ENCODE data around the gene HIGD1A.
"Not testable (repeated sequence)": the region's sequence is repeated elsewhere in the genome, so short reads cannot be mapped to it uniquely, and the experiment has no call there.

HIGD1A gene

DNA sequence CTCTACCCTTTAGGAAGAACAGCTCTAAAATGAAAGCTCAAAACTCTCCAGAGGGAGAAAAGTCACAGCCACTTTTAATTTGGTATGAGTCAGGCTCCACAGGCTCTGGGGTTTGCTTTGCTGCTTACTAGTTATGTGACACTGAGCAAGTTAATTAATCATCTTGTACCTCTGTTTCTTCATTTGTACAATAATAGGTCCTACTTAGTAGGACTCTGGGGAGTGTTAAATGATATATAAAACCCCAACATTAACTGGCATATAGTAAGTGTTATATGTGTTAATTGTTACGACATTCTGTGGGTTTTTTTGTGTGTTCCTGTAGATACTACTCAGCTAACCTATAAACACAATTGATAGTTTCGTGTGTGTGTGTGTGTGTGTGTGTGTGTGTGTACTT is 11.5 kb upstream of the HIGD1A start:
- no peak for TF ChIP-seq ZFX (IDR thresholded peaks at IDR 0.05)
- TF ChIP-seq, protein P1, sequence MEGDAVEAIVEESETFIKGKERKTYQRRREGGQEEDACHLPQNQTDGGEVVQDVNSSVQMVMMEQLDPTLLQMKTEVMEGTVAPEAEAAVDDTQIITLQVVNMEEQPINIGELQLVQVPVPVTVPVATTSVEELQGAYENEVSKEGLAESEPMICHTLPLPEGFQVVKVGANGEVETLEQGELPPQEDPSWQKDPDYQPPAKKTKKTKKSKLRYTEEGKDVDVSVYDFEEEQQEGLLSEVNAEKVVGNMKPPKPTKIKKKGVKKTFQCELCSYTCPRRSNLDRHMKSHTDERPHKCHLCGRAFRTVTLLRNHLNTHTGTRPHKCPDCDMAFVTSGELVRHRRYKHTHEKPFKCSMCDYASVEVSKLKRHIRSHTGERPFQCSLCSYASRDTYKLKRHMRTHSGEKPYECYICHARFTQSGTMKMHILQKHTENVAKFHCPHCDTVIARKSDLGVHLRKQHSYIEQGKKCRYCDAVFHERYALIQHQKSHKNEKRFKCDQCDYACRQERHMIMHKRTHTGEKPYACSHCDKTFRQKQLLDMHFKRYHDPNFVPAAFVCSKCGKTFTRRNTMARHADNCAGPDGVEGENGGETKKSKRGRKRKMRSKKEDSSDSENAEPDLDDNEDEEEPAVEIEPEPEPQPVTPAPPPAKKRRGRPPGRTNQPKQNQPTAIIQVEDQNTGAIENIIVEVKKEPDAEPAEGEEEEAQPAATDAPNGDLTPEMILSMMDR (conservative IDR thresholded peaks at IDR 0.05): no peak

DNA sequence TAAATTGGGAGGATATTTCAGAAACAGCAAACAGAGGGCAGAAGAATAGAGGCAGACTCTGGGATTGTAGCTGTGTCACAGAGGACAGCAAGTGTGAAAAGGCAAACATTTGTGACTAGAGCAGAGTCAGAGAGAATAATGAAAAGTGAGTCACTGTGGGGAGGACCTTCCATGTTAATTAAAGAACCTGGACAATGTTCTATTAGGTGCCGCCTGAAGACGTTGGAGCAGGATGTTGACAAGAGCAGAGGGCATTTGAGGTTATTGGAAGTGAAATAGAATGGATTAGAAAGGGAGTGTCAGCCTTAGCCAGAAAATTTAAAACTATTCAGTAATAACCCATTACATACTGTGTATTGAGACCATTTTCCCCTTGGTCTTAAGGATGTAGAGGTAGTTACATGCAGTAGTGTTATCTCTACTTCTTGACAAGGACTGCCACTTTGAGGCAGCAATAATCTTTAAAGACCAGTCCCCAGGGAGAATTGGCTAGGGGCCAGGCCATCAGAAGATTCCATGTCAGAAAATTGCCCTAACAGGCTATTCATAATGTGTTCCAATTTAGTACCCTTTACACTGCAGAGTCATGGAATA is 10.7 kb upstream of the HIGD1A start:
- no peak overlapping the region for H3K27ac ChIP-seq

More for the DNA sequence above, 11.5 kb upstream of the HIGD1A start:
- H3K27ac ChIP-seq: no peak overlapping the region

DNA sequence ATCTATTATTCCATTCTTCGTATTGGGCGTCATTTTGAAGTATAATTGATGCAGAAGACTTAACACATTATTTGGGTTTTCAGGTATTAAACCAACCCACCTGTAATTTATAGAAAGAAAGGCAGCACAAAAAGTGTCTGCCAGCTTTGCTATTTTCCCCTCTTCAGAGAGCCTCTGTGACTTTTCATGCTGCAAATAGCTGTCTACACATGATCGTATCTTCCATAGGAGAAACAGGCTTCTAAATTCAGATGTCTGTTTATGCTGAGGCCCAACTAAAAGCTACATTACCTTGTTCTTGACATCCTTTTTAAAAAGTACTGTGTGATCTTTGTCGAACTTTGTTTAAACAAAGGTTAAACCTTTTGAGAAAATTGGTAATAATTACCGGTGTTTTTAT is 10.0 kb upstream of the HIGD1A start:
- H3K27ac ChIP-seq: no peak overlapping the region
- TF ChIP-seq, protein P1 (conservative IDR thresholded peaks at IDR 0.05): no peak
- no peak for TF ChIP-seq ZFX (IDR thresholded peaks at IDR 0.05)

More for the DNA sequence above, 10.7 kb upstream of the HIGD1A start:
- TF ChIP-seq, protein P1 (conservative IDR thresholded peaks at IDR 0.05): no peak
- TF ChIP-seq ZFX (IDR thresholded peaks at IDR 0.05): no peak

DNA sequence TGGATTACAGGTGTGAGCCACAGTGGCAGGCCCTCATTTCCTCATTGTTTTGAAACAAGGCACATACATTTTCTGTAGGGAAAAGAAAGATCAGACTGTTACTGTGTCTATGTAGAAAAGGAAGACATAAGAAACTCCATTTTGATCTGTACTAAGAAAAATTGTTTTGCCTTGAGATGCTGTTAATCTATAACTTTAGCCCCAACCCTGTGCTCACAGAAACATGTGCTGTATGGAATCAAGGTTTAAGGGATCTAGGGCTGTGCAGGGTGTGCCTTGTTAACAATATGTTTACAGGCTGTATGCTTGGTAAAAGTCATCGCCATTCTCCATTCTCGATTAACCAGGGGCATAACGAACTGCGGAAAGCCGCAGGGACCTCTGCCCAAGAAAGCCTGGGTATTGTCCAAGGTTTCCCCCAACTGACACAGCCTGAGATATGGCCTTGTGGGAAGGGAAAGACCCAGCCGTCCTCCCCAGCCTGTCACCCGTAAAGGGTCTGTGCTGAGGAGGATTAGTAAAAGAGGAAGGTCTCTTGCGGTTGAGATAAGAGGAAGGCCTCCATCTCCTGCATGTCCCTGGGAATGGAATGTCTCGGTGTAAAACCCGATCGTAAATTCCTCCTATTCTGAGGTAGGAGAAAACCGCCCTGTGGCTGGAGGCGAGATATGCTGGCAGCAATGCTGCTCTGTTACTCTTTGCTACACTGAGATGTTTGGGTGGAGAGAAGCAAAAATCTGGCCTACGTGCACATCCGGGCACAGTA is 7.0 kb upstream of the HIGD1A start:
- H3K27ac ChIP-seq: not testable (repeated sequence)

DNA sequence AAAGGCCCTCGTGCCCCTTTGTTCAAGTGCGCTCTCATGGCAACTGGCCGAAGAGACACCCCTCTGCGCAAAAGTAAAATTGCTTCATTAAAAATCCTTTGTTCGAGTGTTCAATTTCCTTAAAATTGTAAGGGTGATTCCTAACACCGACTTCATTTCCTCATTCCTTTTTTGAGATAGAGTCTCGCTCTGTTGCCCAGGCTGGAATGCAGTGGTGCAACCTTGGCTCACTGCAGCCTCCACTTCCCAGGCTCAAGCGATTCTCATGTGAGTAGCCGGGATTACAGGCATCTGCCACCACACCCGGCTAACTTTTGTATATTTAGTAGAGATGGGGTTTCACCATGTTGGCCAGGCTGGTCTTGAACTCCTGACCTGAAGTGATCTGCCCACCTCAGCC is 6.4 kb upstream of the HIGD1A start:
- H3K27ac ChIP-seq: not testable (repeated sequence)

DNA sequence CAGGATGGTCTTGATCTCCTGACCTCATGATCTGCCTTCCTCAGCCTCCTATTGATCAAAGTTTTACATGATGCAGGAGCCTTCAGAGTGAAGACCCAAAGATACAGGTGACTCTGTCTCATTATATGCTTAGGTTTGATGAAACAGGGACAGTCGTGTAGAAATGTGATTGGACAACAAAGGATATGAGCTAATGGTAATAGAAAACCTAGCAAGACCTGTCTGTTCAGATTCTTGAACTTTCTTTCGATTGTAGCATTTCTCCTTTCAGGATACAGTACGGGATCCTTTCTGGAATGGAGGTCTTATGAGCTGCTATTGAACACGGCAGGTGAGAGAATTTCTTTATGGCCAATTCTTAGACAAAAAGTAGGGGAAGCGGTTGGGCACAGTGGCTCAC is 4.9 kb upstream of the HIGD1A start, which contains the start of gene ACKR2:
TSS of gene ACKR2 (plus strand) at position 244 of the 400 bp plus-strand sequence. CDS start 55,058 bp downstream, outside the sequence.
- H3K27ac ChIP-seq: no peak within 1 kb of the TSS

DNA sequence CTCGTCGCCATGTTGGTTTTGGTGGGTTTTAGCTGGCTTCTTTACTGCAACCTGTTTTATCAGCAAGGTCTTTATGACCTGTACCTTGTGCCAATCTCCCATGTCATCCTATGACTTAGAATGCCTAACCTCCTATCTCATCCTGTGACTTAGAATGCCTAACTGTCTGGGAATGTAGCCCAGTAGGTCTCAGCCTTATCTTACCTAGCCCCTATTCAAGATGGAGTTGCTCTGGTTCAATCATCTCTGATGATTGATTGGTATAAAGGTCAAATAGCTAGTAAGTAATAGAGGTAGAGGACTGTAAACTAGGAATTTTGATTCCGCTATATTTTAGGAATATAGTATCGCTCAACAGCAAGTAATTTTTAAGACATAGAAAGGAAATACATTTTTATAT is 3.6 kb upstream of the HIGD1A start:
- no peak overlapping the region for H3K27ac ChIP-seq
- TF ChIP-seq ZFX (IDR thresholded peaks at IDR 0.05): no peak
- TF ChIP-seq, protein P1 (conservative IDR thresholded peaks at IDR 0.05): no peak

More for the DNA sequence above, 4.9 kb upstream of the HIGD1A start, which contains the start of gene ACKR2:
- no peak for TF ChIP-seq ZFX (IDR thresholded peaks at IDR 0.05)
- TF ChIP-seq, protein P1 (conservative IDR thresholded peaks at IDR 0.05): no peak

DNA sequence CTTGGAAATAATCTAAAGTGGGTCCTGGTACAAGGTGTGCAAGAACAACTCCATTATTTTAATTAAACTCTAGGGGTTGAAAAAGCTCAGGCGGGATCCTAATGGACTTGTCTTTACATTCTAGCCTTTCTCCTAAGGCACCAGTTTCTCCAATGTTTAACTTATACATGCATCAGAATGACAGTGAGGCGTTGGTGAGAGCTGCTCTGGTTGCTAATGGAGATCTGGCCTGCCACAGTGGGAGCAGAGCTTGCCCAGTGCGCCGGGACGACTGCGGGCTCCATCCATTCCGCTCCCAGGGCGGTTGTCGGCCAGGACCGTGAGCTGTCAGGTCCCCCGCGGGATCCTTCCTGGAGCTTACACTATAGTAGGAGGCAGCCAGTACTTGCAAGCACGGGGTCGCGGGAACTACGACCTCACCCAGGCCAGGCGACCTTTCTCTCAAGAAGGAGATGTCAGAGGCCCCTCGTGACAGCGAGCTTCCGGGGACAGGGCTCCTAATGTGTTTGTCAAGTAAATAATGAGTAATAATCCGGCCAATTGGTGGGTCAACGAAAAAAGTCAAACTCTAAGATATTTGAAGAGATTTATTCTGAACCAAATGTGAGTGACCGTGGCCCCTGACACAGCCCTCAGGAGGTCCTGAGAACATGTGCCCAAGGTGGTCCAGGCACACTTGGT is 991 bp upstream of the HIGD1A start:
- TF ChIP-seq, protein P1 (conservative IDR thresholded peaks at IDR 0.05): no peak
- TF ChIP-seq ZFX (IDR thresholded peaks at IDR 0.05): no peak
- no peak overlapping the region for H3K27ac ChIP-seq

All from C4-2B (cell line).